Measurements from ENCODE around the gene TUBGCP2.

The TUBGCP2 gene

GRCh38 chr10:133239990-133240389 lies 68.7 kb downstream of the TUBGCP2 start:
- TF ChIP-seq CTCF (IDR thresholded peaks at IDR 0.05; ENCODE audit: low read depth, low read length): no peak
- H3K4me3 ChIP-seq (replicated peaks in 1 of 2; ENCODE audit: low read depth in 2 of 2, low read length in 2 of 2): no peak overlapping the region

GRCh38 chr10:133238466-133238804 lies 70.2 kb downstream of the TUBGCP2 start:
- TF ChIP-seq CTCF (IDR thresholded peaks at IDR 0.05; ENCODE audit: low read depth, low read length): no peak
- DNase-seq (ENCODE audit: low read depth in 2 of 2): no peak
- H3K4me3 ChIP-seq (replicated peaks in 1 of 2; ENCODE audit: low read depth in 2 of 2, low read length in 2 of 2): no peak overlapping the region

More at GRCh38 chr10:133239990-133240389, 68.7 kb downstream of the TUBGCP2 start:
- no peak for DNase-seq (ENCODE audit: low read depth in 2 of 2)

GRCh38 chr10:133237588-133238465 lies 70.8 kb downstream of the TUBGCP2 start, which contains the start of gene VENTX:
Gene VENTX (plus strand): TSS chr10:133237855. CDS start chr10:133237915, 60 bp downstream.
- DNase-seq (ENCODE audit: low read depth in 2 of 2): no peak
- TF ChIP-seq CTCF (IDR thresholded peaks at IDR 0.05; ENCODE audit: low read depth, low read length): no peak
- H3K4me3 ChIP-seq (replicated peaks in 1 of 2; ENCODE audit: low read depth in 2 of 2, low read length in 2 of 2): no peak within 1 kb of the TSS

- DNase-seq (ENCODE audit: low read depth in 2 of 2): no peak
- TF ChIP-seq CTCF (IDR thresholded peaks at IDR 0.05; ENCODE audit: low read depth, low read length): no peak
- H3K4me3 ChIP-seq (replicated peaks in 1 of 2; ENCODE audit: low read depth in 2 of 2, low read length in 2 of 2): no peak overlapping the region
These were observed 71.5 kb downstream of the TUBGCP2 start for GRCh38 chr10:133237241-133237587.

- no peak for DNase-seq (ENCODE audit: low read depth in 2 of 2)
- no peak overlapping the region for H3K4me3 ChIP-seq (replicated peaks in 1 of 2; ENCODE audit: low read depth in 2 of 2, low read length in 2 of 2)
These were observed 72.1 kb downstream of the TUBGCP2 start for GRCh38 chr10:133236401-133237240.

GRCh38 chr10:133235932-133236331 lies 72.7 kb downstream of the TUBGCP2 start:
- DNase-seq (ENCODE audit: low read depth in 2 of 2): no peak
- TF ChIP-seq CTCF (IDR thresholded peaks at IDR 0.05; ENCODE audit: low read depth, low read length): no peak
- no peak overlapping the region for H3K4me3 ChIP-seq (replicated peaks in 1 of 2; ENCODE audit: low read depth in 2 of 2, low read length in 2 of 2)

More at GRCh38 chr10:133236401-133237240, 72.1 kb downstream of the TUBGCP2 start:
- no peak for TF ChIP-seq CTCF (IDR thresholded peaks at IDR 0.05; ENCODE audit: low read depth, low read length)
